Activated CD4-positive, alpha-beta T cell treated with anti-CD3 and anti-CD28 coated beads, Interleukin-2, Interleukin-4, amounts not matched to agents 100 ng/mL and 50 ng/mL, durations not matched to agents 16 hours and 8 hours (primary cell): ENCODE measurements around the gene TBC1D10A.

Experiments
- DNase-seq: peaks from one replicate; pipeline ENCODE4 v3.0.0-alpha.2; 2020; ENCODE audit warnings: low spot score

Gene TBC1D10A

DNA sequence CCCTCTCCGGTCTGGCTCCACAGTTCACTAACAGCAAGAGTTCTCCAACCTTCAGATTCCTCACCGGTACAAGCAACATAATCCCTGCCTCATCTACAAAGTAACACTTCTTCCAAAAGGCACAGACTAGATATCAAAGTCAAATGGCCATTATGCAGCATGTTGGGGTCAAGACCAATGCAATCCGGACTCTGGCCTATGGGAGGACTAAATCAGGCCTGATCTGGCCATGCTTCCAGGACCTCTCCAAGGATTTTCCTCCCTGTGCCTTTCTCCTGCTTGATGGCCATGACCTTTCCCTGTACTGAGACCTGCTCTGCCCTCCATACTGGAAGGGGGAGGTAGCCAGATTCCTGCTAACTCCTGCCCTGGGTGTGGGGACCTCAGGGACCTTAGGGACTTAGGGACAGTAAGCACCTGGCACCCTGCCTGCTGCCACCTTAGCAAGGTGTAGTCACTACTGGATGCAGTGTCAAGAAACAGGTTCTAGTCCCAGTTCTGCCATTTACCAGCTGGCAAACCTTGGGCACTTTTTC, 6.7 kb downstream of the TBC1D10A start:
- DNase-seq, result no peak

DNA sequence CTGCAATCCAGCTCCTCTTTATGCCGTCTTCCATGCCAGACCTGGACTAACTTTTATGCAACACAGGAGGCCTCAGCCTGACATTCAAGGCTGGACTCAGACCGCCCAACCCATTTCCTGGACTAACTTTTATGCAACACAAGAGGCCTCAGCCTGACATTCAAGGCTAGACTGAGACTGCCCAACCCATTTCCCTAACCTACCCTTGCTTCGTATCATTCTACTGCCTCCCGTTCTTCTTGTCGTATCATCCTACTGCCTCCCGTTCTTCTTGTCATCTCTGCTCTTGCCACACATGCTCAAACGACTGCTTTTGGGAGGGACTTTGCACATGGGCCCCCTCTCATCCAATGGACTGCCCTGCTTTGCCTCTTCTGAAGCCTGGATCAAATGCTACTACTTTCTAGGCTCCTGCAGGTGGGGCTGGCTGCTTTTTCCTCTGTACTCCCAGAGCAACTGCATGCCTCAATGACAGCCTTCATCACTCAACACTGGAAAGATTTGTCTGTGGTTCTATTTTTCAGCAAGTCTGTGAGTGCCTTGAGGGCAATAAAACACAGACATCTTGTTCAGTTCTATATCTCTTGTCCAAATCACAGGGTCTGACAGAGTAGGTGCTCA, 7.8 kb downstream of the TBC1D10A start:
- no peak for DNase-seq

DNA sequence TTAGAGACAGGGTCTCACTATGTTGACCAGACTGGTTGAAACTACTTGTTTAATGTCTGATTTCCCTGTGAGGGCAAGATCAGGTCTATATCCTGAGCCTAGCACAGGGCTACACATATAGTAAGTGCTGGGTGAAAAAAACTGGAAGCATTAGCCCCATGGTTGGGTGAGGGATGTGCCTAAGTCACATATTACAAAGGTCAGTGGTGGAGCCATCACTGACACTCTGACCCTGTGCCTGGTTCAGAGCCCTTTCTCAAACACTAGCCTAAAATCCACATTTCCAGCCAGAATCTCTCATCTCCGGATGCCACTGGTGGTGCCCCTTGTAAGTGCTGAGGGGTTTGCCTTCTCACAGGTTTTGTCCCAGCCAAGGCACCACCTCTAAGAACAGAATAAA, 9.0 kb downstream of the TBC1D10A start:
- no peak for DNase-seq

DNA sequence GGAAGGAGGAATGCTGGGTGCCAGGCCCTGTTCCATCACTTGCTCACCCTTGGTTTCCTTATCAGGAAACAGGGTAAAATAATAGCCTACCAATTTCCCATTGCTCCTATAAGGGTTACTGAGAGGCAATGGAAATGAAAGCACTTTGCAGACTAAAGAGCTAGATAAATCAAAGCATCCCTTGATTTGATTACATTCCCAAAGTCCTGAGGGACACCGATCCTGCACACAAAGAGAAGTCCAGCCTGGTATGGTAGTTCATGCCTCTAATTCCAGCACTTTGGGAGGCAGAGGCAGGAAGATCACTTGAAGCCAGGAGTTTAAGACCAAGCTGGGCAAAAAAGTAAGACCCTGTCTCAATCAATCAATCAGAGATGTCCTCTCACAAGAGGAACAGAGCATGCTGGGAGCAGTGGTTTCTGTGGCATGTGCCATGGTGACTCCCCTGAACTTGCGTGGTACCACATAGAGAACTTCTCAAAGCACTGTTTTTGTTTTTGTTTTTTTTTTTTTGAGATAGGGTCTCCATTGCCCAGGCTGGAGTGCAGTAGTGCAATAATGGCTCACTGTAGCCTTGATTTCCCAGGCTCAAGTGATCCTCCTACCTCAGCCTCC, 10.7 kb downstream of the TBC1D10A start:
- DNase-seq, result no peak

DNA sequence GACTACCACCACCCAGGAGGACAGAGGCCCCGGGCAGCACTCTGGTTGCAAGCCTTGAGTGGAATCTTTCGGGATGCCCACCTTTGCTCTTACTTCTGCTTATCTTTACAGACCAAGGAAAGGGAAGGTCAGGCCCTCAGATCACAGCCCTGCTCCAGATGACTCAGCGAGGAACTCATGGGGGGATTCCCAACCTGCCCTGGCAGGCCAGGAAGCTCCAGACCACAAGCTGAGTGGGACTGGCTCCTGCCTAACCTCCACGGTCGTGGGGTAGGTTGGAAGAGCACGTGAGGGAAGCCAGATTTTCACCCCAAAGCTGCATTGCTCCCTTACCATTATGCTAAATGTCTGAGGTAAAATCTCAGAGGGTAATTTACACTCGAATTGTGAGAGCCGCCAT, 11.8 kb downstream of the TBC1D10A start:
- DNase-seq, result peak; percentile 64

DNA sequence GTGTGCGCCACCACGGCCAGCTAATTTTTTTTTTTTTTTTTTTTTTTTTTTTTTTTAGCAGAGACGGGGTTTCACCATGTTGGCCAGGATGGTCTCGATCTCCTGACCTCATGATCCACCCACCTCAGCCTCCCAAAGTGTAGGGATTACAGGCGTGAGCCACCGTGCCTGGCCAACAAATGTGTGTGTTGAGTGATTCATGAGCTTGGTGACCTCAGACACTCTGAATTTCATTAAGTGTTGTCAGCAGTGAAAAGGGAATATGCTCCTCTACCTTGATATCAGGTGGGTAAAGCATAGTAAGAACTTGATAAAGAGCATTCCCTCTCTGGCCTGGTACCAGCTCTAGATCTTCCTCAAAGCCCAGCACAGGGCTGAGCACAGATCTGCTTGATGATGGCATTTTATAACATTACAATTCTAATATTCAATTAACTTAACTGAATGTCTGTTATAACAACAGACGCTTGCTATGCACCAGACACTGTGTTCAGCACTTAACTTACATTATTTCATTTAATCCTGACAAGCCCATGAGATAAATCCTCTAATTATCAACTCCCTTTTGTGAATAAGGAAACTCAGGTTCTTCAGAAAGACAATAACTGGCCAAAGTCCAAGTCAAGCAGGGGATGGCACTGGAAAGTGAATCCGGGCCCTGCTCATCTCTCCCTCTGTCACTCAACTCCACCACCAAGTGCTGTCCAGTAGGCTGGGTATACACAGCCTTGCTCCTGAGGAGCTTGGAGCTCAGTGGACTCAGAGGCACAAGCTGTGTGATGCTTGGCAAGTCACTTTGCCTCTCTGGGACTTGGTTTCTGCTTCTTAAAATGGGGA, 13.0 kb downstream of the TBC1D10A start:
- DNase-seq, result no peak

DNA sequence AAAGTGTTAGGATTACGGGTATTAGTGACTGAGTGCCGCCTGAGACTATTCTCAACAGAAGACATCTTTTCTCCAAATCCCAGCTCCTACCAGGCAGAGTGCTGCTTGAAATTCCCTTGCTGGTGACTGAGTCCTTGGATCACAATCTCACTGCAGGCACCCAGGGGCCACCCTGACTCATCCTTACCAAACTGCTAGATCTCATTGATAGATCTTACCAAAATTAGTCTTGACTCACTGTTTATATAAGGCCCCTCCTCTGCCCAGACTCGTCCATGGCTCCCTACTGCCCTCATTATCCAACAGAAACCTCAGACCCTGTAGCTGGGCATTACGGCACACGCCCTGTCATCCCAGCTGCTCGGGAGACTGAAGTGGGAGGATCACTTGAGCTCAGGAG, 14.7 kb downstream of the TBC1D10A start:
- DNase-seq, result no peak

DNA sequence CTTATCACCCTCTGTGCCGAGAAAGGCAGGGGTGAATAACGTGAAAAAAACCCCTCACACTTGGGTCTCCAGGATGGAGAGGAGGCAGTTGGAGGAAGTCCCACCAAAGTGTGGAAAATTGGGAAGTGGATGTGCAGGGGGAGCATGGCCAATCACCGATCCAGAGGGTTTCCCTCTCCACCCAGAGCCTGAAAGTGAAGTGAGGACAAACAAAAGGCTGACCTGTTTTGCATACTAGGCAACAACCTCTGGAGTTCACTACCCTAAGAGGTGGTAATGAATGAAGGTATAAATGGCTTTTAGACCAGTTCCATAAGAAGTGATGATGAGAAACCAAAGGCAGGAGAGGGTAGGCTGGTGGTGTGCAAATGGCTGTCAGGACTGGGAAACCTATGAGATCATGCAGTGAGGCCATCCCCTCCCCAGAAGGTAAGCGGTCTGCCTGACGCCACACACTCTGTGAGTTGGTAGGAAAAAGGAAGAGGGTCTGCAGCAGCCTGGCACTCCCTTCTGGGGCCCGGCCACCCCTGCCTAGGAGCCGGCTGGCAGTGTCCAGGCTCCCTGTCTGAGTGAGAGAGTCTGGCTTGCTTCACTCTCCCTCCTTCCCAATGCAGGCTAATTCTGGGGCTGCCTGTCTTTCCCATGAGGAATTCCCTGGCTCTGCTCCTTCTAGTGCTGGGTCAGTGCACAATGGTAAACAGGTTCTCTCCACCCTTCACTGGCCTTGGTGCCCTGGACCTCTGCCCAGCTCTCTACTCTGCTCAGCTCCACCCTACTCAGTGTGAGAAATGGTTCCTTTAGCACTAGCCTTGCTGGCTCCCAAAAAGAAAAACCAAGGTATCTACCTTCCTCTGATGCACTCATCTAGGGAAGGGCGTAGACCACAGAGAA, 15.6 kb downstream of the TBC1D10A start:
- no peak for DNase-seq

DNA sequence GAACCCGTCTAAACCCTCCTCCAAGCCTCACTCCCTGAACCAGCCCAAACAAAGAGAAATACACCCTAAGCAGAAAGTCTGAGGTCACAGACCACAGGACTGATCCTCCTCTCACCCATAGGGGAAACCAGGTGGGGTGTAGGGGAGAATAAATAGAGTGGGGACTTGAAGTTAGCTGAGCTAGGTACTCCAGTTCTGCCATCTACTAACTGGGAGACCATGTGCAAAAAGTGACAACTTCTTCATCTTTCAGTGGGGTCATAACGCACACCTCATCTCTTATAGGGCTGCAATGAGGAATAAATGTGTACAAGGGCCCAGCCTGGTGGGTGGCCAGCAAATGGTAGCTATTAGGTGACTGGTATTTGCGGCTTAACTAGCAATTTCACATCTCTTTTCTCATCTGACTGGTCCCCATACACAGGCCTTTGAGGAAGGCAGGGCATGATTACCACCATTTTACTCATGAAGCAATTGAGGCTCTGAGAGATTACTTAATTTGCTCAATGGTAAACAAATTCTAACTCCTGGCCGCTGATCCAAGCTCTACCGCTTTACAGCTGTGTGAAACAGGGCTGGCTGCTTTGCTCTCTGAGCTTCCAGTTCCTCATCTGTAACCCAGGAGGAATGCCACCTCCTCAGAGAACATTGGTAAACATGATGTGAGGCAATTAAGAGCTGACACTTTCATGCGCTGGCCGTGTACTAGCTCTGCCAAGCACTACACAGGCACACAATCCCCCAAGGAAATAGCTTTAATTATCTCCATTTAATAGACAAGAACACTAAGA, 16.6 kb downstream of the TBC1D10A start:
- no peak for DNase-seq

DNA sequence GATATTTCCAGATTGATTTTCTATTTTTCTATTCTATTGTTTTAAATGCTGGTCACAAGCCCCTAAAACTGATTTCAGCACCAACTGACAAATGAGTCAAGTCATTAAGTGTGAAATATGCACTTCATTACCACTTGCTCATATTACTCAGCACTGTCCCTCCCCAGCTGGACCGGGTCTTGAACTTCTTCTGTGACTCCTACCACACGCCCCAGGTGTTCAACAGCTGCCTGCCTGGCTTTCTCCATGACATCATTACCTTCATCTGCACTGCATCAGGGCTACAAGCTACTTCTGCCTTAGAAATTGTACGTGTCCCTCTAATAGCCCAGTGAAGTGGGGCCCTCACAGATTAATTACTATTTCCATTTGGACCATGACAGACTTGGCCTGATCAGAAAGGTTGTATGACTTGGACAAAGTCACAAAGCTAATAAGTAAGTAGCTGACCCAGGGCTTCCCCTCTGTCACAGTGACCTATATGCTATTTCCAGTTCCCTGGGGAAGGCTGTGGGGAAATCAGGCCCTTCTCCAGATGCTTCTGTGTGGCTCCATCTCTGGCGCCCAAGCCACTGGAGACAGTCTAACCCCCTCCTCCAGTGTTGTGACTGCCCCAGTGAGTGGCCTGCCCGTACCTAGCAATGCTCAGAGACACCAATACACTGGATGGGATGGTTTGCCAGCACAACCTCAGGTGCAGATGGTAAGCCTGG, 18.1 kb downstream of the TBC1D10A start:
- no peak for DNase-seq

DNA sequence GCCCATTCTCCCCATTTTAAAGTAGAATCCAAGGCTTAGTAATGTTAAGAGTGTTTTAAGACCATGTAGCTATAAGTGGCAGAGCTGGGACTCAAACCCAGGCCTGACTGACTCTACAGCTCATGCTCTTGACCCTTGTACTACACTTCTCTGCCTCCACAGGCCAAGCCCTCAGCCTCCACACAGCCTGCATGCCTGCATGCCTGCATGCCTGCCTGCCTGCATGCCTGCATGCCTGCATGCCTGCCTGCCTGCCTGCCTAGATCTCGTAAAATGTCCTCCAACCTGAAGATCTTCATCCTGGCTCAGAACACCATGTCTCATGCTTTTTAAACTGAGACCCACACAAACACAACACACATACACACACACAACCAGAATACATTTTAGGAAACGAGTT, 18.6 kb downstream of the TBC1D10A start:
- DNase-seq, result no peak

DNA sequence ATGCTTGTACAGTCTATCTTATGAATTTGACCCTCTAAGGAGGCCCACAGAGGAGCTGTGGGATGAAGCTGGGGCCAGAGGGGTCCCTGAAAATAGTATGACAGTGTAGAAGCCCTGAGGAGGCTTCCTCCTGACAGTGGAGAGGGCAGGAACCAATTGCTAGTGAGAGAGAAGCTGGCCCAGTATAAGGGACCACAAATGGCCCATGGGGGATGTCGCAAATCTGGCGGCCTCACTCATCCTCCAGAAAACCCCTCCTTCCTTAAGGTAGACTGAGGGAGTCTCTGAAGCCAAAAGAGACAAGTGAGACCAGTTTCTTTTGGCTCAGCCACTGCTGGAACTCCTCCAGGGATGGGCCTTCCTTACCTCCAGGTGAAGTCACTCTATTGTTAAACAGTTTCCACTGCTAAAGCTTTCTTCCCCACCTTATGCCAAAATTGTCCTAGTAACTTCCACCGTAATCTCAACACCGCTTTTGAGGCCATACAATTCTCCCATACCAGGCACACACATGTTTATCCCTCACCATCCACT, 19.6 kb downstream of the TBC1D10A start:
- DNase-seq, result no peak

DNA sequence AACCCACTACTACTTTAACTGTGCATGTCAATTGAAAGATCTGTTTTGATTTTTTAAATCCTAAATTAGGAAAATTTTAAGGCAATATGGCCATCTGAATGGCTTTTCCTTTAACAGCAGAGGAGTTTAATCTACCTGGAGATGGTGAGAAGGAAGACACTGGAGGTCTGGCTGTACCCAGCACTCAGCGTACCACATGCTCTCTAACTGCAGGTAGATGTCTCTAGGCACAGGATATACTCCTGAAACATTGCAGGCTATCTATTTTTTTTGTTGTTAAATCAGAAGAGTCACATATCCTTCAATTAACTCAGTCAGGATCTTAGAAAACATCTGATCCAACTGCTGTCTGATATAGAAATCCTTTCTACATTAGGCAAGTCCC, 20.1 kb downstream of the TBC1D10A start:
- no peak for DNase-seq

DNA sequence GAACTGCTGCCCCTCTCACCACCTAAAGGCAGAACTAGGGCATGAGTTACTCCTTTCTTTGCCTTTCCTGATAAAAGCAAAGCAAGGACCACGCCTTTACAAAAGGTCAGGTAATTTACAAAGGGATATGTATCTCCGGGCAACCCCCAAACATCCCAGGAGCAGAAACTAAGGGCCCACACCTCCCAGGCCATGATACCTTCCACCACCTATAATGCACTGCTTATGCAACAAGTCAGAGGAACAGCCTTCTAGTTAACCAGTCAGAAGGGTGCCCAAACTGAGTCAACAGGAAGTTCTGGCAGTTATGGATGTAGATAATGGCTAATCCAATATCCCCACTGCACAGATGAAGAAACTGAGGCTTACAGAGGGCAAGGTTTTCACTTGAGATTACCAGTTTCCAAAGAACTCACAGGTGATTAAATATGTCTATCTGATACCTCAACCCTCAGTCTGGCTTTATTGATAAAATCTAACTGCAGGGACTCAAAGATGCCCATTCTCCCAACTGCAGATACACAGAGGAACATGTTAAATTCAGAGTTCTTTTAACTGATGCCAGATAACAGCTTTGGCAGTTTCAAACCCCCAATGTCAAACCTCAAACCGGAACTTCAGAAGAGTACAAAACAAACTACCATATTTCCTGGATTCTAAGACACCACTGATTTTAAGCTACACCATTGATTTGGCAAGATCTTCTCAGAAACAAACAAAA, 20.7 kb downstream of the TBC1D10A start:
- DNase-seq, result peak; percentile 81

DNA sequence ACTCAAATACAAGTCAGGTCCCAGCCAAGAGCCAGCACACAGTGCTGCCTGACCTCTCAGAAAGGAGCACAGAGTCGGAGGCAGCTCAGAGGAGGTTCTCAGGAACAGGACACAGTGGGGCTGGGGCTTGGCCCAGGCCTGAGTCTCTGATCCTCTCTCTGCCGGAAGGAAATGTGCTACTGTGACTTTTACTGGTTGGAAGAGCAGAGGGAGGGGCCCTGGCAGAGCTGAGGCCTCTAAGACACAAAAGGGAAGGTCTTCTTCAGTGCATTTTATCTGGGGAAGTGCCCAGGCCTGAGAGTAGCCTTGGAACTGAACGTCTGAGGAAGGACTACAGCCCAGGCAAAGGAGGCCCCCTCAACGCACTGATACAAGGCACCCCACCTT, 21.2 kb downstream of the TBC1D10A start:
- DNase-seq, result peak; percentile 84

DNA sequence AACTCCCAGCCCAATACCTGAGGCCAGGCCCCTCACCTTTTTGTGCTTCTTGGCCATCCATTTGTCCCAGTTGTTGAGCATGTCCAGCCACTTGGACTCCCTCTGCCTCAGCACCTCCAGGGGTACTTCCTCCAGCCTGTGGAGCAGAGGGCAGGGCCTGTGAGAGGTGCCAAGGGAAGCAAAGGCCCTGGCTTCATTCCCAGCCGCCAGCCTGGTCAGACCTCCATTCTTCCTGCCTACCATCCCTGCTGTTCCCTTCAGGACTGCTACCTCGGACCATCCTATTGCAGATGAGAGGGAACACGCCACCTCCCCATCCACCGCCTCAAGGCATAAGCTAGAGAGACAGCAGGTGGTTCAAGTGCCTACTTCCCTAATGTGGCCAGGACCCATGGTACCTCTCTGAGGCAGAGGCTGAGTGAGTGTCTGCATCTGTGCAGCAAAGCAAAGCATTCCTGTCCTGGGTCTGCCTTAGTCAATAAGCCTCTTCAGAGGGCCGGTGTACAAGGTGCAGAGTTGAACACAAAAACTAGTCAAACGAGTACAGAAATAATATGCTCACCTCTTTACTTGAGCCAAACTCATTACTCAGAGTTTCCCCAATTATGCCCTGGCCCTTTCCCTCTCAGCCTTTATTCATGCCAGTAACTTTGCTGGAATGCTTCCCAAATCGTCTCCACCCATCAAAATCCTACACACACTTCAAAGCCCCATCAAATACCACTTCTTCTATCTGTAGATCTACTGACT, 22.1 kb downstream of the TBC1D10A start:
- no peak for DNase-seq

DNA sequence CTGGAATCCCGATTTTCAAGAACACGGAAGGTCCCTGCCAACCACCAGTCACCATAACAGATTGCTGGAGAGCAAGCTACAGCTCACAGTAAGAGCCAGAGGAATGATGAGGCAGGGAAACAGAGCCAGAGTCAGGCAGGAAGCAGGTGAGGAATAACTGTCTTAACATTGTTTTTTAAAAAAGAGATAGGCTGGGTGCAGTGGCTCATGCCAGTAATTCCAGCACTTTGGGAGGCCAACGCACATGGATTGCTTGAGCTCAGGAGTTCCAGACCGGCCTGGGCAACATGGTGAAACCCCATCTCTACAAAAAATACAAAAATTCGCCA, 24.0 kb downstream of the TBC1D10A start:
- DNase-seq, result no peak

DNA sequence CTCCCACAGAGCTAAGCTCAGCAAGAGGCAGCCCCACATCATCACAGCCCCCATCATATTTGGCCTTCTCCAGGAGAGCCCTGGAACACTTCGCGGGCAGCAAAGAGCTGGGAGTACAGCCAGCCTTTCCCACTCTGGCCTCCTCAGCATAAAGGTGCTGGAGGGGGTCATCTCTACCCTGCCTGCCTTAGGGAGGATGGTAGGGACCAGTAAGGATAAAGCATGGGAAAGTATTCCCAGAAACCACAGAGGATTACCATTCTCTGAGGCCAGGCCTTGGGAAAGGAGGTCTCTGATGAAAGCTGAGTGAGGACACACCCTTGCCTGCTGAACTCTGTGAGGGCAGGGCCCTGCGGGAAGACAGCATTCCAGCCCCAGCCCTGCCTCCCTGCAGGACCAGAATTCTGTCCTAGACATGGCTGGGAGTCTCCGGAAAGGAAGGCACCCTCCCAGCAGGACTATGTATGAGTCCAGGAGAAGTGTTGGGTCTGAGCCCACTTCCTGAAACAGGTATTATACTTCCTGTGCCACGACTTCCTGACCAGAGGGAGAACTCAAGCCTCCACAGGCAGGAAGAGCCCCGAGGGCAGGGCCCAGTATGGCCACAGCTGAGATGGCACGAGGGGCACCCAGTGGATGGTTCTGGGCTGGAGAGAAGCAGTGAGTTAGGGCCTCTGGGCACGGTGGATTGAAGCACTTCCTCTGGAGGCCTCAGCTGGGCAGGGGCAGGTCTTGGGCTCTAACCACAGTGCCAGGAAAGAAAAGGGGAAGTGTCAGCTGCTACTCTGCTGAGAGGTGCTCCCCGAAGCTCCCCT, 24.5 kb downstream of the TBC1D10A start:
- DNase-seq, result no peak
